H54 (cell line): Measurements from ENCODE around the gene H1-8.
"Not testable (repeated sequence)": the region's sequence is repeated elsewhere in the genome, so short reads cannot be mapped to it uniquely, and the experiment has no call there.

Source experiments
- DNase-seq: peaks from one replicate; pipeline ENCODE4 v3.0.0; 2011; ENCODE audit warnings: low spot score, mixed read lengths; ENCODE audit not compliant: insufficient read length
- FAIRE-seq: peaks from 3 replicates; lab custom pipeline; 2011; peaks lifted over from hg19 to GRCh38; lab: Jason Lieb, UNC
- POLR2A ChIP-seq: IDR thresholded peaks from 2 replicates; pipeline ENCODE4 v1.6.1; 2011; ENCODE audit warnings: low read depth, mild to moderate bottlenecking, low read length

H1-8 gene

GRCh38 chr3:129505341-129505740, 37.6 kb upstream of the H1-8 start:
- DNase-seq (no peak), FAIRE-seq (no peak)
- no peak for TF ChIP-seq POLR2A

- no peak for FAIRE-seq
- no peak for DNase-seq
- TF ChIP-seq POLR2A = no peak
Measured at GRCh38 chr3:129506231-129506742, 36.7 kb upstream of the H1-8 start.

DNA sequence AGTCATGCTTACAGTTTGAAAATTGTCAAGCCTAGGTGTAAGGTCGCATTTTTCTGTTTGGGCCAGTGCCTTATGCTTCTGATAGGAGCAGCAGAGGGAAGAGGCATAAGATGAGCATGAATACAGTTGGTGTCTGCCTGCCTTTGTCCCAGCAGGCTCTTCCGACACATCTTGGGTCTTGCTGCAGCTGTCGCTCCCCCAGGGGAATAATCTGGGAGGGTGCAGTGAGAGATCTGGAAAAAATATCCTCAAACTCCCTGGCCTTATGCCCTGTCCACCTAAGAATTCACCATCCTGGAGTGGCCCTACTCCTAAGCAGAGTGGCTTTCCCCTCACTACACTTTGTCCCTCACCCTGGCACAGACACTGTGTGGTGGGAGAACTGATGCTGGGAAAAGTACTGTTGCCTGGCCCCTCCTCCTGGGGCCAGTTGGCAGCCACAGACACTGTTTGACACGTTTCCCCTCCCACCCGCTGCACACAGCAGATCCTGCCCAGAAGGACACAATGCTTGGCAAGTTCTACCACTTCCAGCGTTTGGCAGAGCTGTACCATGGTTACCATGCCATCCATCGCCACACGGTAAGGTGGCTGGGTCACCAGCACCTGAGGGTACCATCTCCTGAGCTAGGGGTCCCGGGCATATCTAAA, 35.7 kb upstream of the H1-8 start:
- FAIRE-seq (no peak), DNase-seq (no peak)
- no peak for TF ChIP-seq POLR2A

- FAIRE-seq (no peak), DNase-seq (no peak)
- no peak for TF ChIP-seq POLR2A
Measured at GRCh38 chr3:129512595-129512994, 30.4 kb upstream of the H1-8 start.

DNA sequence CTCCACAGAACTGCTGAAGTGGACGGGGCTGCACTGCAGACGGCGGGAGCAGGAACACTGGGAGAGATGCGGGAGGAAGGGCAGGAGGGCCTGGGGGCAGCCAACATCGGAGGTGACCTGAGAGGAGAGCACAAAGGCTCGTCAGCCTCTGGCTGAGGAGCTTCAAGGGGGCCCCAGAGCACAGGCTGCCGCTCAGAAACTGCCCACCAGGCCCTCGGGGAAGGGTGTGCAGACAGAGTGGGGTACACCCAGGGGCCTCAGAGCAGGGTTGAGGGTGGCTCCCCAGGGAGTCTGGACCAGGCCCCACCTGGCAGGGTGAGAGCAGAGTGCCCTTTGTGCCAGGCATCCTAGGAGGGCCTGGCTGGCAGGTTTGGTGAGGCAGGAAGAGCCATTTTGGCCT, 29.3 kb upstream of the H1-8 start:
- FAIRE-seq (no peak), DNase-seq (no peak)
- no peak for TF ChIP-seq POLR2A

GRCh38 chr3:129514110-129514509, 28.9 kb upstream of the H1-8 start:
- no peak for FAIRE-seq
- no peak for DNase-seq
- TF ChIP-seq POLR2A = no peak

DNA sequence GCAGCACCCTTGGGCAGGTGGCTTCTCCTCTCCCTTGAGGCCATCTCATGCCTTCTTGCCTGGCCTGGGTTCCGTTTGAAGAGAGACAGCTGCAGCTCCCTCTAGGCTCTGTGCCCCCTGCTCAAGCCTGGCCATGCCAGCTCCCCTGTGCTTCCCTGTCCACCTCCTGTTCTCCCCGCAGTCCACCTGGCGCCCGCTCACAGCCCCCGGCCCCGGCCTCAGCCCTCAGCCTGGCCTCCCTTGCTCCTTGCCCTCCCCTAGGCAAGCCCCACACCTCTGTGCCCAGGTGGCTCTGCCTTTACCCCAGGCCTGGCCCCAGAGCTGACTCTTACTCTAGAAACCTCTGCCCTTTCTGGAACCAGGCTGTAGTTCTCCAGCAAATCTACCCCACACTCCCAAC, 28.4 kb upstream of the H1-8 start:
- DNase-seq = no peak
- FAIRE-seq = no peak
- no peak for TF ChIP-seq POLR2A

DNA sequence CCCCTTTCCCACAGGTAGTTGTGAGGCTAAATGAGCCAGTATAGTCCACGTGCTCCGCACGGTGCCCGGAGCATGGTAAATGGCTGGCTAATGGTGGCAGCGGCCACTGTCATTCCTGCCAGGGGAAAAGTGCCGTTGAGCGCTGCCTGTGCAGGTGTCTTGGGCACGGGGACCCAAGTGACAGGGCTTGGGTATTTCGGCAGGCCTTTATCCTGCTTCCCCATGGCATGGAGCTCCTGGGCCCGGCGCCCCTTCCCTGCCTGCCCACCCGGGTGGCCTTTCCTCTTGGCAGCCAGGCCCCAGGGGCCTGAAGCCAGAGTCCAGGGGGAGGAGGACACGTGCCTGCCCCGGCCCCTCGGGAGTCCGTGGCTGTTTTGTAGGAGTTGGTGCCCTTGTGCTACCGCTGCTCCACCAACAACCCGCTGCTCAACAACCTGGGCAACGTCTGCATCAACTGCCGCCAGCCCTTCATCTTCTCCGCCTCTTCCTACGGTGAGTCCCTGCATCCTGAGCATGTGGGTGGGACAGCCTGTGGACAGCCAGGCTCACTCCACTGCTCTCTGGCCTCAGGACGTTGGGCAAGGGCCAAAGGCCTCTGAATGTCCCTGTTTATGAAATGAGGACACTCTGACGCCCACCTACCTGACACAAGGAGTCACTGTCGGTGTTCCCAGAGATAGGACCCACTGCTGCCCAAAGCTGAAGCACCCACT, 27.7 kb upstream of the H1-8 start:
- FAIRE-seq, DNase-seq: not testable (repeated sequence)

DNA sequence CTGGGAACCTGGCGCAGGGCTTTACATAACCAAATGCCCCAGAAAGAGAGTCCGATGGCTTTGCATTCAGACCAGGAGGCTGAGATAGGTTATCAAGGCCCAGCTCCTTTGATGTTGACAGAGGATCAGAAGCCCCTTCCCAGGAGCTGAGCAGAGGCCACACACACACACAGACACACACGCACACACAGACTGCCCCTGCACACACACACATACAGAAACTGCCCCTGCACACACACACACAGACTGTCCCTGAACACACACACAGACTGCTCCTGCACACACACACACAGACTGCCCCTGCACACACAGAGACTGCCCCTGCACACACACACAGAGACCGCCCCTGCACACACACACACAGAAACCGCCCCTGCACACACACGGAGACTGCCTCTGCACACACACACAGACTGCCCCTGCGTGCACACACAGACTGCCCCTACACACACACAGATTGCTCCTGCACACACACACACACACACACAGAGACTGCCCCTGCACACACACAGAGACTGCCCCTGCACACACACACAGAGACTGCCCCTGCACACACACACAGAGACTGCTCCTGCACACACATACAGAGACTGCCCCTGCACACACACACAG, 27.0 kb upstream of the H1-8 start:
- not testable (repeated sequence) for DNase-seq

GRCh38 chr3:129517516-129517915, 25.5 kb upstream of the H1-8 start:
- DNase-seq (no peak), FAIRE-seq (no peak)
- no peak for TF ChIP-seq POLR2A

More for the DNA sequence above, 27.0 kb upstream of the H1-8 start:
- FAIRE-seq = not testable (repeated sequence)

GRCh38 chr3:129518038-129518561, 24.9 kb upstream of the H1-8 start:
- DNase-seq (no peak), FAIRE-seq (no peak)
- TF ChIP-seq POLR2A = no peak

GRCh38 chr3:129518581-129518980, 24.4 kb upstream of the H1-8 start:
- no peak for DNase-seq
- no peak for FAIRE-seq
- no peak for TF ChIP-seq POLR2A

GRCh38 chr3:129519449-129519848, 23.5 kb upstream of the H1-8 start:
- FAIRE-seq (no peak), DNase-seq (no peak)
- TF ChIP-seq POLR2A = no peak
